ENCODE measurements around the gene KIAA1328.

The KIAA1328 gene

DNA sequence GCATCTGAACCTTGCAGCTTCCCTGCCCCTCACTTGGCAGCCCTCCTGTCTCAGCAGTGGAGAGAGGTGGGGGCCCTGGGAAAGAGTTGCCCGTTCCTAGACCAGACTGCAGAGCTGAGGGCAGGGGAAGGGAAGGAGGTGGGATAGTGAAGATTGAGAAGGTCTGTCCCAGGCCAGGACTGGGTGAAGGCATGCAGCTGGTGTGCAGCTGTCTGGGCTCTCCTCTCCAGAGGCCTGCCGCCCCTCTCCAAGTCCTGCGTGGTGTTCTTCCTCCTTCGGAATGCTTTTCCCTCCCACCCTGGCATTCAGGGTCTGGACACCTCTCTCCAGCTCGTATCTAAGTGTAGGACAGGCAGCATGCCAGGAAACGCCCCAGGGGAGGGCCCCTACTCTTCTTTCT is 413.2 kb downstream of the KIAA1328 start:
- CTCF ChIA-PET: no interaction called here

DNA sequence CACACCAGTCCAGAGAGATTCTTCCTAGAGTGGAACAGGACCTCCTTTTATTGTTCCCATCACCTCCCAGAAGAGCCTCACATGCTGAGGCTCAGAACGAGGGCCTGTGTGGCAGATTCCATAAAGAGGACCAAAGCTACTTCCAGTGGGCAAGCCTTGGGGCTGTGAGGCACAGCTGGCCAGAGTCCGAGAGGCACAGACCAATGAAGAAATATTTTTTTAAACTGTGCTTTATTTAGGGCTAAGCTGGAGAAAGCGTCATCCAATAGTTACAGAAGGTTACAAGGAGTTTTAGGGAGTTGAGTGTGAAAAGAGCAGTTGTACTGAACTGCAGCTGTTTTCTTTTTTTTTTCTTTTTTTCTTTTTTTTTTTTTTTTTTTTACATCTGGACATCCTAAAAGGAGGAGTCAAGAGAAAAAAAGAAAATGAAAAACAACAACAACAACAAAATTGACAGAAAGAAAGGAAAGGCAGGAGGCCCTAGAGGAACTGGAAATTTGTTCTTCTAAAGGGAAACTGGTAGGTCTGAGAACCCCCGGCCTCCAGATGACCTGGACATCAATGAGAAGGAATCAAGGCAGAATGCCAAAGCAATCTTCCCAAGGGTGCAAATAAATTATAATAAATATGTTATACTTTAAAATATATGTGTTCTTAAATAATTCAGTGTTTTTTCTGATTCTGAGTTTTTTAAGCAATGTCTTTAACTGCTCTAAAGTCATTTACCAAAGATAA is 414.1 kb downstream of the KIAA1328 start:
- ChIA-PET POLR2A (no interaction called here), CTCF (no interaction called here)
- TF ChIP-seq, protein P1, sequence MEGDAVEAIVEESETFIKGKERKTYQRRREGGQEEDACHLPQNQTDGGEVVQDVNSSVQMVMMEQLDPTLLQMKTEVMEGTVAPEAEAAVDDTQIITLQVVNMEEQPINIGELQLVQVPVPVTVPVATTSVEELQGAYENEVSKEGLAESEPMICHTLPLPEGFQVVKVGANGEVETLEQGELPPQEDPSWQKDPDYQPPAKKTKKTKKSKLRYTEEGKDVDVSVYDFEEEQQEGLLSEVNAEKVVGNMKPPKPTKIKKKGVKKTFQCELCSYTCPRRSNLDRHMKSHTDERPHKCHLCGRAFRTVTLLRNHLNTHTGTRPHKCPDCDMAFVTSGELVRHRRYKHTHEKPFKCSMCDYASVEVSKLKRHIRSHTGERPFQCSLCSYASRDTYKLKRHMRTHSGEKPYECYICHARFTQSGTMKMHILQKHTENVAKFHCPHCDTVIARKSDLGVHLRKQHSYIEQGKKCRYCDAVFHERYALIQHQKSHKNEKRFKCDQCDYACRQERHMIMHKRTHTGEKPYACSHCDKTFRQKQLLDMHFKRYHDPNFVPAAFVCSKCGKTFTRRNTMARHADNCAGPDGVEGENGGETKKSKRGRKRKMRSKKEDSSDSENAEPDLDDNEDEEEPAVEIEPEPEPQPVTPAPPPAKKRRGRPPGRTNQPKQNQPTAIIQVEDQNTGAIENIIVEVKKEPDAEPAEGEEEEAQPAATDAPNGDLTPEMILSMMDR (IDR thresholded peaks at IDR 0.05; ENCODE audit: control extremely low read depth, extremely low read depth, low read depth, missing control alignments): no peak
- no peak for DNase-seq (ENCODE audit: extremely low spot score)

More for the DNA sequence above, 413.2 kb downstream of the KIAA1328 start:
- TF ChIP-seq, protein P1 (IDR thresholded peaks at IDR 0.05; ENCODE audit: control extremely low read depth, extremely low read depth, low read depth, missing control alignments): no peak
- no peak for DNase-seq (ENCODE audit: extremely low spot score)
- POLR2A ChIA-PET: no interaction called here

DNA sequence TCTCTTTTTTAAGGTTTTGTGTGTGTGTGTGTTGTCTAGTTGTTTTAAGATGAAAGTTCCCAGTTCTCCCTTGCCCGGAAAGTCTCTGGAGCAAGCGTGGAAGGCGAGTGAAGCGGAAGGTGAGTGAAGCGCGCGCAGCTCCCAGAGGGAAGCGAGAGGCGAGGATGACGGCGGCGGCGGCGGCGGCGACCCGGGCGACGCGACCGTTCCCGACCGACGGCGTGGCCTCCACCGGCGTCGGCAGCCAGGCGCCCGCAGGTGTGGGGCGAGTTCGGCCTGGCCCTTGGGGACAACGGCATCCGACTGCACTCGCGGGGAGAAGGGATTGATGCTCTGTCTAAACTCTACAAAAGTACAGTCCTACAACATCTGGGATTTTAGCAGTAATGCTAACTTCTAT is 414.8 kb downstream of the KIAA1328 start:
- TF ChIP-seq, protein P1 (IDR thresholded peaks at IDR 0.05; ENCODE audit: control extremely low read depth, extremely low read depth, low read depth, missing control alignments): no peak
- ChIA-PET CTCF (no interaction called here), POLR2A (no interaction called here)
- DNase-seq (ENCODE audit: extremely low spot score): no peak

DNA sequence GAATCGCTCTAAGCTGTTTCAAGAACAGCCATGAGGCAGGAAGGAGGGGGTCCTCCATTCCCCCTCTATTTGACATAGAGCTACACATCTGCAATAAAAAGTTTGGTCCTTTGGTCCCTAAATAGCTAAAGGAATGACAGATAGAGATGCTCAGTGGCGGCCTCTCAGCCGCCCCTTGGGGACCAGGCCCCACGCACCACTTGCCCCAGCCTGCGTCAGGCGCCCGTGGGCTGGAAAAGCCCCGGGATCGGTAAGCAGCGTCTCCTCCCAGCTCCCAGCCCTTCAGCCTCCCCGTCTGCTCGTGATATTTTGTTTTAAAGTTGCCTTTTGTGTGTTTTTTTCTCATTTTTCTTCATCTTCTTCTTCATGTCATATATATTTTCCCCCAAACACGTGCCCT is 415.7 kb downstream of the KIAA1328 start:
- POLR2A ChIA-PET: no interaction called here
- TF ChIP-seq, protein P1 (IDR thresholded peaks at IDR 0.05; ENCODE audit: control extremely low read depth, extremely low read depth, low read depth, missing control alignments): no peak

DNA sequence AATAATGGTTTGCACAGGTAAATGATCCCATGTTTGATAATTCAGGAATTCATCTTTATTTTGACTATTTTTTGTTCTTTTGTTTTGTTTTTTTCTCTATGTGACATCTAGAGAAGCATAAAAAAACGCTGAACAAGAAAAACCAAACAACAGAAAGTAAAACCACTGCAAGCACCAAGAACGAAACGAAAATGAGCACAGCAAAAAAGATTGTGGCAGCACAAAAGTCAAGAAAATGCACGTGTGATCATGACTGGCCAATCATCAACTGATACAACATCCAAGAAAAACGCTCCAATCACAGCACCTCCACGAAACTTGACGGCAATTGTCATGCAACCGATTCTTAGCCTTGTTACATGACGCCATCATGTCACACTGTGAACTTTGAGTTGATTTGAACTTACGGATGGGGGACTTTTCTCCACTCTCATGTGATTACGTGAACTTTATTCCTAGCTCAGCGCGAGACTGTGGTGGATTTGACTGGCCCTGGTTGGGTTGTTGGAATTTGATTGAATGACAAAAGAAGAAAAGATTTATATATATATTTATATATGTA is 417.9 kb downstream of the KIAA1328 start:
- ChIA-PET CTCF (no interaction called here), POLR2A (no interaction called here)
- DNase-seq (ENCODE audit: extremely low spot score): no peak
- TF ChIP-seq, protein P1 (IDR thresholded peaks at IDR 0.05; ENCODE audit: control extremely low read depth, extremely low read depth, low read depth, missing control alignments): no peak

More for the DNA sequence above, 415.7 kb downstream of the KIAA1328 start:
- CTCF ChIA-PET: no interaction called here
- DNase-seq (ENCODE audit: extremely low spot score): no peak

DNA sequence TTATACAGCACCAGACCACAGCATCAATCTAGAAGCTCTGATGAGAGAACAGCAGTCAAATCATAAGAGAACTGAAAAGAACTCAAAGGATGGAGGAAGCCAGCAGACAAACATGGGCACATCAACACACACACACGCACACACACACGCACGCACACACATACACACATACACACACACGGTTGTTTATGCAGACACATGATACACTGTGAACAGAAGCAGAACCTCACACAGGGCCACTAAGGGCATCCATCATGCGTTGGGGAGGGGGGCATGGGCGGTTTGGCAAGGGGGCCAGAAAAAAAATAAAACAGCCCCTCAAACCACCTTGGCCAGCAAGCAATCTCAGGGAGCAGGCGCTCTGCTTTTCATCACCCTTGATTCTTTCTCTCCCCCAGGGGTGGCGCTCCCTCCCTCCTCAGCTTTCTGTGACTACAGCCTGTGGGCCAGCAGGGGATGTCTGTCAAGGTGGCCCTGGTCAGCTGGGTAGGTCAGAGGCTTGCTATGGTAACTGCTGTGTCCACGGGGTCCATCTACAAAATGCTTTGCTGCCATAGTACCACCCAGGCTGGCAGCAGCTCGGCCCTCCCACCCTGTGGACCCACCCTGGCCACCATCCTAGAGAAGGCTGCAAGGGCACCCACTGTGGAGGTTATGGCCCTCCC is 418.7 kb downstream of the KIAA1328 start:
- POLR2A ChIA-PET: no interaction called here
- CTCF ChIA-PET: interaction anchor here (0.6 kb wide), 1 partner anchor 20 kb away, joined by 3 read pairs; no protein-coding TSS in a partner anchor
- DNase-seq (ENCODE audit: extremely low spot score): no peak
- TF ChIP-seq, protein P1 (IDR thresholded peaks at IDR 0.05; ENCODE audit: control extremely low read depth, extremely low read depth, low read depth, missing control alignments): no peak

All from GM10248 (cell line).